ENCODE measurements around the gene DAG1.

DNA sequence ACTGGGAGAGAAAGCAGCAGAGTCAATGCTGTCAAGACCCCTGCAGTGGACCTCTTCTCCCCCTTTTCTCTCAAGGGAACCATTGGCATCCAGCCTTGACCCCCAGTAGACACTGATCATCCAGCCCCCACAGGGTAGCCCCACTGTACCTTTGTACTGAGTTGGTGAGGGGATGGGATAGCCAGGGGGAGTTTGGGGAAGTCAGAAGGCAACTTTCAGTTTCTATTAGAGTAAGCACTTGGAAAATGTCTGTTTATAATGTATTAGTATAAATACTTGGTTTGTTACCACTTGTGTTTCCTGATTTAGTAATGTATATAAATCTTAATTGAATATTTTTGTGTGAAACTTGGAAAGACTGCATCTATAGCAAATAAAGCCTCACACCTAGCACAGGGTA lies 25.0 kb downstream of the DAG1 start:
- TF ChIP-seq BHLHE40 (IDR thresholded peaks at IDR 0.05; ENCODE audit: low read depth, low read length) (no peak), JUNB (IDR thresholded peaks at IDR 0.05) (no peak)
- TF ChIP-seq, protein P1, sequence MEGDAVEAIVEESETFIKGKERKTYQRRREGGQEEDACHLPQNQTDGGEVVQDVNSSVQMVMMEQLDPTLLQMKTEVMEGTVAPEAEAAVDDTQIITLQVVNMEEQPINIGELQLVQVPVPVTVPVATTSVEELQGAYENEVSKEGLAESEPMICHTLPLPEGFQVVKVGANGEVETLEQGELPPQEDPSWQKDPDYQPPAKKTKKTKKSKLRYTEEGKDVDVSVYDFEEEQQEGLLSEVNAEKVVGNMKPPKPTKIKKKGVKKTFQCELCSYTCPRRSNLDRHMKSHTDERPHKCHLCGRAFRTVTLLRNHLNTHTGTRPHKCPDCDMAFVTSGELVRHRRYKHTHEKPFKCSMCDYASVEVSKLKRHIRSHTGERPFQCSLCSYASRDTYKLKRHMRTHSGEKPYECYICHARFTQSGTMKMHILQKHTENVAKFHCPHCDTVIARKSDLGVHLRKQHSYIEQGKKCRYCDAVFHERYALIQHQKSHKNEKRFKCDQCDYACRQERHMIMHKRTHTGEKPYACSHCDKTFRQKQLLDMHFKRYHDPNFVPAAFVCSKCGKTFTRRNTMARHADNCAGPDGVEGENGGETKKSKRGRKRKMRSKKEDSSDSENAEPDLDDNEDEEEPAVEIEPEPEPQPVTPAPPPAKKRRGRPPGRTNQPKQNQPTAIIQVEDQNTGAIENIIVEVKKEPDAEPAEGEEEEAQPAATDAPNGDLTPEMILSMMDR (IDR thresholded peaks at IDR 0.05), result no peak
- TF ChIP-seq, protein P2, sequence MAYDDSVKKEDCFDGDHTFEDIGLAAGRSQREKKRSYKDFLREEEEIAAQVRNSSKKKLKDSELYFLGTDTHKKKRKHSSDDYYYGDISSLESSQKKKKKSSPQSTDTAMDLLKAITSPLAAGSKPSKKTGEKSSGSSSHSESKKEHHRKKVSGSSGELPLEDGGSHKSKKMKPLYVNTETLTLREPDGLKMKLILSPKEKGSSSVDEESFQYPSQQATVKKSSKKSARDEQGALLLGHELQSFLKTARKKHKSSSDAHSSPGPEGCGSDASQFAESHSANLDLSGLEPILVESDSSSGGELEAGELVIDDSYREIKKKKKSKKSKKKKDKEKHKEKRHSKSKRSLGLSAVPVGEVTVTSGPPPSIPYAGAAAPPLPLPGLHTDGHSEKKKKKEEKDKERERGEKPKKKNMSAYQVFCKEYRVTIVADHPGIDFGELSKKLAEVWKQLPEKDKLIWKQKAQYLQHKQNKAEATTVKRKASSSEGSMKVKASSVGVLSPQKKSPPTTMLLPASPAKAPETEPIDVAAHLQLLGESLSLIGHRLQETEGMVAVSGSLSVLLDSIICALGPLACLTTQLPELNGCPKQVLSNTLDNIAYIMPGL (CRISPR knock-in tag; IDR thresholded peaks at IDR 0.05; ENCODE audit: borderline replicate concordance), result no peak

All from A549 (cell line).